ENCODE data around the gene STAC3.

GRCh38 chr12:57222286-57223190, 28.4 kb downstream of the STAC3 start:
- no peak for TF ChIP-seq ZNF274 (IDR thresholded peaks at IDR 0.05; ENCODE audit: low read depth, low read length)
- no peak for TF ChIP-seq YY1 (IDR thresholded peaks at IDR 0.05; ENCODE audit: insufficient read depth, insufficient read length)

All from NT2/D1 (cell line).